HEK293 (cell line): Measurements from ENCODE around the gene NPHP1.

Source experiments
- CTCF ChIP-seq: fragments of 450-650 bp; formaldehyde crosslinking; IDR thresholded peaks from 2 replicates; pipeline ENCODE4 v1.5.1; 2016; ENCODE audit warnings: missing biosample characterization, missing genetic modification characterization
- PATZ1 ChIP-seq: fragments of 450-650 bp; formaldehyde crosslinking; IDR thresholded peaks from 2 replicates; pipeline ENCODE4 v1.5.1; 2016; ENCODE audit warnings: missing biosample characterization, missing genetic modification characterization
- REST ChIP-seq: fragments of 450-650 bp; formaldehyde crosslinking; IDR thresholded peaks from 2 replicates; pipeline ENCODE4 v1.5.1; 2016; ENCODE audit warnings: missing biosample characterization, missing genetic modification characterization
- ZNF140 ChIP-seq: fragments of 450-650 bp; formaldehyde crosslinking; IDR thresholded peaks from 2 replicates; pipeline ENCODE4 v1.5.1; 2016; ENCODE audit warnings: missing biosample characterization, missing genetic modification characterization
- ZNF513 ChIP-seq: fragments of 450-650 bp; IDR thresholded peaks from 2 replicates; pipeline ENCODE4 v1.5.1; 2018; ENCODE audit warnings: missing biosample characterization, missing genetic modification characterization
- ZNF518A ChIP-seq: fragments of 450-650 bp; formaldehyde crosslinking; conservative IDR thresholded peaks from 2 replicates; pipeline ENCODE4 v1.5.1; 2016; ENCODE audit warnings: low read depth, missing biosample characterization, missing genetic modification characterization
- ZNF660 ChIP-seq: fragments of 450-650 bp; IDR thresholded peaks from 2 replicates; pipeline ENCODE4 v1.5.1; 2018; ENCODE audit warnings: missing biosample characterization, mild to moderate bottlenecking, missing genetic modification characterization
- ZNF776 ChIP-seq: fragments of 450-650 bp; formaldehyde crosslinking; IDR thresholded peaks from 2 replicates; pipeline ENCODE4 v1.5.0; 2017; ENCODE audit warnings: missing biosample characterization, missing genetic modification characterization, borderline replicate concordance
- ZSCAN16 ChIP-seq: fragments of 450-650 bp; formaldehyde crosslinking; IDR thresholded peaks from 2 replicates; pipeline ENCODE4 v1.5.1; 2016; ENCODE audit warnings: missing biosample characterization, missing genetic modification characterization

- TF ChIP-seq ZNF140 (tag by site-specific recombination) (no peak), ZNF776 (tag by site-specific recombination) (no peak), ZNF518A (no peak), ZNF513 (no peak), CTCF (no peak), REST (tag by site-specific recombination) (no peak), ZNF660 (tag by site-specific recombination) (no peak), ZSCAN16 (no peak), PATZ1 (no peak)
These were observed 60.8 kb downstream of the NPHP1 start for GRCh38 chr2:110143982-110144381.
